Activated T-helper 1 cell treated with anti-CD3 and anti-CD28 coated beads, Interleukin-12 subunit alpha, Interleukin-12 subunit beta, Interleukin-2, Interleukin-4 antibody, amounts not matched to agents 30 ng/mL and 10 ng/mL and 1 ng/mL, durations not matched to agents 14 hours and 24 hours and 36 hours (primary cell): ENCODE measurements around the gene ZNF19. TPM values are rescaled to one million over a fixed set of nuclear protein-coding genes. Genes with fewer than 3 reads are reported as not detected.

Experiments
- DNase-seq: peaks from one replicate; pipeline ENCODE4 v3.0.0; 2021; ENCODE audit warnings: low spot score
- H3K27ac Mint-ChIP-seq: one replicate; pipeline ENCODE4 v1.8.0; 2021; ENCODE audit warnings: mild to moderate bottlenecking, mixed read lengths
- H3K27me3 Mint-ChIP-seq: one replicate; pipeline ENCODE4 v1.8.0; 2022; ENCODE audit warnings: mild to moderate bottlenecking, moderate library complexity, mixed read lengths; ENCODE audit not compliant: insufficient read depth
- H3K36me3 Mint-ChIP-seq: one replicate; pipeline ENCODE4 v1.8.0; 2021; ENCODE audit warnings: low read depth, mixed read lengths
- H3K4me1 Mint-ChIP-seq: one replicate; pipeline ENCODE4 v1.8.0; 2021; ENCODE audit warnings: low read depth, mixed read lengths
- H3K4me3 Mint-ChIP-seq: one replicate; pipeline ENCODE4 v1.8.0; 2021; ENCODE audit warnings: mild to moderate bottlenecking, moderate library complexity, mixed read lengths
- H3K9me3 Mint-ChIP-seq: one replicate; pipeline ENCODE4 v1.8.0; 2021; ENCODE audit warnings: mixed read lengths
- intact Hi-C: fragments of 100-400 bp; cut with micrococcal nuclease; formaldehyde crosslinking; loops from one replicate; pipeline ENCODE4 v1.15.1; 2024
- total RNA-seq: library from RNA; stranded (reverse); gene quantifications from 2 replicates; pipeline ENCODE4 v1.2.3, GENCODE V29; 2022

Gene ZNF19
- total RNA-seq, 1 donor from 2014 or later: 1.7 TPM

DNA sequence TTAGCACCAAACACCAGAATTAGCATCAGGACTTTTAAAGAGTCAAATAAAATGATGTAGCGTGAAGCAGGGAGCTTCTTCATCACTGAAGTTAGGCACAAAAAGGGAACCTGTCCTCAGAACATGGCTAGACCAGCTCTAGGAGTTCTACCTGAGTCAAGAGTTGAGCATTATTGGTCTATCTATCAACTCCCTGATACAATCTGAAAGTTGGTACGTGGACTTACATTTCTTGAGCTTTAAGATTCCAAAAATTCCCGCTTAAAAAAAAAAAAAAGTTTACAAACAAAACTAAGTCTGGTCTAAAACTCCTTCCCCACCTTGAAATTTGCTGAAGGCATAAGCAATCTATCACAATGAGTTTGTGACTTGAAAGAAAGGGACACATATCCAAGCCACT is 59.5 kb downstream of the ZNF19 start:
- intact Hi-C loops: no loop called here
- H3K9me3 Mint-ChIP-seq: no peaks in the 10 kb centered on the region
- H3K27ac Mint-ChIP-seq: no peak overlapping the region
- no peak for DNase-seq
- no peak overlapping the region for H3K4me3 Mint-ChIP-seq
- H3K4me1 Mint-ChIP-seq: no peaks in the 10 kb centered on the region
- peaks cover 21% of the 10 kb centered on the region for H3K27me3 Mint-ChIP-seq
- no peaks in the 10 kb centered on the region for H3K36me3 Mint-ChIP-seq

DNA sequence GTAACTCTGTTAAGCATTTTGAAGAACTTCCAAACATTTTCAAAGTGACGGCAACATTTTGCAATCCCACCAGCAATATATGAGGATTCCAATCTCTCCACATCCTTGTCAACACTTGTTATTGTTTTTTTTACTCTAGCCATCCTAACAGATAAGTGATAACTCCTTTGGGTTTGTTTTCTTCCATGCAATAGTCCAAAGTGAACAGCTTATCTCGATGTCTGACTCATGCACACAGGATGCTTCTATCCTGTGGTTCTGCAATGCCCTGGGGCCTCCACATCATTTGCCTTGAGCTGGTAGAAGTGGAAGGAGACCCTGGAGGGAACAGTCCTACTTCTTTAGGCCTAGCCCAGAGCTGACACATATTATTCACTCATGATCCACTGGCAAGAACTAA is 60.2 kb downstream of the ZNF19 start:
- intact Hi-C loops: no loop called here

DNA sequence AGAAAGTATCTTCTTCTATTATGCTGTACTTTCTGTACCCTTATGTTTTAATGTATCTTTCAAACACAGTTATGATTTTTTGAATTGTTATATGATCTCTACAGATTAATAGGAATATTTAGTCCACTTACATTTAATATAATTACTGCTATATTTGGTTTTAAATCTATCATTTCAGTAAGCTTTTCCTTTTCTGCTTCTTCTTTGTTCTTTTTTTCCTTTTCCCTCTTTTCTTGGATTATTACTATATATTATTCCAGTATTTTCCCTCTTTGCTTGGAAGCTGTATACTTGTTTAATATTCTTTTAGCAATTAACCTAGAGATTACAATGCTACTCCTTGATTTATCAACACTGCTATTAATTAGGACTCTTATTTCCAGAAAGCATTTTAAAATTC is 60.7 kb downstream of the ZNF19 start:
- DNase-seq: no peak
- no peaks in the 10 kb centered on the region for H3K9me3 Mint-ChIP-seq
- no peaks in the 10 kb centered on the region for H3K4me1 Mint-ChIP-seq
- intact Hi-C loops: no loop called here
- H3K27me3 Mint-ChIP-seq: peaks cover 26% of the 10 kb centered on the region
- no peaks in the 10 kb centered on the region for H3K36me3 Mint-ChIP-seq
- H3K27ac Mint-ChIP-seq: no peak overlapping the region
- no peak overlapping the region for H3K4me3 Mint-ChIP-seq

More for the DNA sequence above, 60.2 kb downstream of the ZNF19 start:
- Mint-ChIP-seq H3K27me3 (peaks cover 26% of the 10 kb centered on the region), H3K4me3 (no peak overlapping the region), H3K36me3 (no peaks in the 10 kb centered on the region), H3K9me3 (no peaks in the 10 kb centered on the region), H3K4me1 (no peaks in the 10 kb centered on the region), H3K27ac (no peak overlapping the region)
- DNase-seq: no peak

DNA sequence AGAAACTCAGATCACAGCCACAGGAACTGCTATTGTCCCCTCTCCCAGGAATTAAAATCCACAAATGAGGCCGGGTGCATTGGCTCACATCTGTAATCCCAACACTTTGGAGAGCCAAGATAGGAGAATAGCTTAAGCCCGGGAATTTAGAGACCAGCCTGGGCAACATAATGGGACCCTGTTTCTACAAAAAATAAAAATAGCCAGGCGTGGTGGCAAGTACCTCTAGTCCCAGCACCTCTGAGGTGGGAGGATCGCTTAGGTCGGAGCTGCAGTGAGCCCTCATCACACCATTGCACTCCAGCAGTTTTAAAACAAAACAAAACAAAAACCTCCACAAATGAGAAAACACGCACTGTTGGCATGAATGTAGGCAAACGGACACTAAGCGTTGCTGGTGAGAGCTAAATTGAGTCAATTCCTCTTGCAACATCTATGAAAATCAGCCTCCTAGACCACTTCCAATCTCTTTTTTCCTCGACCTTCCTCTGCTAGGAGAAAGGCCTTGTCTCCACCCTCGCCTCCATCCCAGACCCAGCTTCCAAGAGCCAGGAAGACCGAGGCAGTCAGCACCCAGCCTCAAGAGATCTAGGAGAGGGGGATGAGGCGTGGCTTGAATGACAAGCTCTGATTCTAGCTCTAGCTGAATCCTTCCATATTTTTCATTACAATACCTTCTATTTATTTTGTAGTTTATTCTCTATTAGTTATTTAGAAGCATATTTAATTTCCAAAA is 62.1 kb downstream of the ZNF19 start:
- no peak for DNase-seq
- H3K9me3 Mint-ChIP-seq: no peaks in the 10 kb centered on the region
- intact Hi-C loops: no loop called here
- H3K4me3 Mint-ChIP-seq: no peak overlapping the region
- no peak overlapping the region for H3K27ac Mint-ChIP-seq
- no peaks in the 10 kb centered on the region for H3K4me1 Mint-ChIP-seq
- H3K27me3 Mint-ChIP-seq: peaks cover 26% of the 10 kb centered on the region
- no peaks in the 10 kb centered on the region for H3K36me3 Mint-ChIP-seq

DNA sequence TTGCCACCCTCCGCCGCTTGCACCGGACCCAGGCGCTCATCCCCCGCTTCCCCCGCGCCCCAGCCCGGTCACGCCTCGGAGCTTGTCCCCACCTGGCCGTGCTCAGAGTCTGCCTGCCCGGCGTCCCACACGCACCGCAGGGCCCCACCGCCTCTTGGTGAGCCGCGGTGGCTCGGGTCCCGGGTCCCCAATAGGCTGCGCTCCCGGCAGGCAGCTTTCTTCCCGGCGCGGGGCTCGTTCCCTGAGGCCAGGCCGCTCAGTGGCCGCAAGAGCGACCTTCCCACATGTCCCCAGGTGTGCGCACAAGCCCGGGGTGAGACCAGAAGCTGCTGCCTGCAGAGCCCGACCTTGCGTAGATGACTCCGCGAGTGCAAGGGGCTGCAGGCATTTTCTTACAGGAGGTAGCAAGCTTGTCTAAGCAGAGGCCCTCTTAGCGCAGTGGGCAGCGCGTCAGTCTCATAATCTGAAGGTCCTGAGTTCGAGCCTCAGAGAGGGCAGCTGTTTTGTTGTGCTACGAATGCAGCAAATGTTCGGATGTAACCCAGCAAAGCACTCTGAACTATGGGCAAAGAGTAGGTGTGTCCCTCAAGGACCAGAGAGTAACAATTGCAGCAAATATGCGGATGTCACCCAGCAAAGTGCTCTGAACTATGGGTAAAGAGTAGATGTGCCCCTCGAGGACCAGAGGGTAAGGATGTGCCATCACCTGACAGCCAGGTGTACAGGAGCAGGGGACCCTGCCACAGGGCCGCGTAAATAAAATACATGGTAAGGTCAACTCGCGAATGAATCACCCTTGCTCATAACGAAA is 62.9 kb downstream of the ZNF19 start:
- intact Hi-C loops: no loop called here
- Mint-ChIP-seq H3K27ac (no peak overlapping the region), H3K9me3 (no peaks in the 10 kb centered on the region), H3K27me3 (peaks cover 29% of the 10 kb centered on the region), H3K4me1 (no peaks in the 10 kb centered on the region), H3K4me3 (no peak overlapping the region), H3K36me3 (no peaks in the 10 kb centered on the region)
- no peak for DNase-seq

DNA sequence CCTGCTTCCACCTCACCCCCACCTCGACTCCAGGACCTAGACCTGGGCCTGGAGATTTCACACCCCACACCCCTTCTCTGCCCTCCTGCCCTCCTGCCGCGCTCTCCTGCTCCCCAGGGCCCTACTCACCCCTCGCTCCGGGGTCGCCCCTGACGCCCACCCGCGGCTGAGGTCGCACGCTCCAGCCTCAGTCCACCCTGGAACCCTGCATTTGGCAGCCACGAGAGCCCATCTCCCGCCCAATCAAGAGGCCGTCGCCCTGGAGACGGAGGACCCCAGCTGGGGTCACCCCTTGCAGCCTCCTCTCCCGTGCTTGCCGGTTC is 63.4 kb downstream of the ZNF19 start:
- H3K4me1 Mint-ChIP-seq: no peaks in the 10 kb centered on the region

DNA sequence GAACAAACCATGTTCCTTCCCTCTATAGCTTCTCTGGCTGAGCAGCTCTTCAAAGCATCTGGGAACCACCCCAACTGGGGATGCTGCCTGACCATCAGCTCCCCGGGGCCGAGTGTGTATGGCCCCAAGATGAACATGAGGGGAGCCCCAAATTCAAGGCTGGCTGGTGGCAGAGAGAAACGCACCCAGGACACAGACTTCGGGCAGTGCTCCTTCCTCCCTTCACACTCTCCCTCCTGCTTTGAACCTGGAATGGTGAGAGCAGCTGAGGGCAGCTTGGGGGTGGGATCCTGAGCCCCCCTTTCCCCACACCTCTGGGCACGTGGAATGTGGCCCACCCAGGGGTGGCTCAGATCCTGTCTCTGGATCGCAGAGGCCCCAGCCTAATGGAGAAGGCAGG is 64.5 kb downstream of the ZNF19 start:
- Mint-ChIP-seq H3K36me3 (no peaks in the 10 kb centered on the region), H3K4me3 (no peak overlapping the region), H3K27ac (no peak overlapping the region), H3K27me3 (peaks cover 29% of the 10 kb centered on the region), H3K4me1 (no peaks in the 10 kb centered on the region), H3K9me3 (no peaks in the 10 kb centered on the region)
- intact Hi-C loops: no loop called here
- DNase-seq: no peak

More for the DNA sequence above, 63.4 kb downstream of the ZNF19 start:
- Mint-ChIP-seq H3K27ac (no peak overlapping the region), H3K36me3 (no peaks in the 10 kb centered on the region), H3K9me3 (no peaks in the 10 kb centered on the region), H3K4me3 (no peak overlapping the region), H3K27me3 (peaks cover 29% of the 10 kb centered on the region)
- DNase-seq: no peak
- intact Hi-C loops: no loop called here

DNA sequence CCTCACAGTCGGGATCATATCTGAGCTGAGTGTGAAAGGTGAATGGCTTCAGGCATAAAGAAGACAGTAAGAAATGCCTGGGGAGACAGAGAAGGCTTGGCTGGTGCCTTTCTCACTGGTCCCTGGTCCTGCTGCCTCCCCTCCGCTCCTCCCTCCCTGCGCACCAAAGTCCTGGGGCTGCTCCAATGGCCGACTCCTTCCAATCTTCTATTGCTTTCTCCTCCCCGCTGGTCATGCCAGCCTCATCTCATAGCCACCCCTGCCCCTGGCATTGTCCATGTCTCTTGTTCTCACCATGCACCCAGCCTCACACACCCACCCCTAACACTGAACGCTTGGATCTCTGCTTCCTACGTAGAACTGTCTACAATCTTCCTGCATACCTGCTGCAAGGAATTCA is 65.3 kb downstream of the ZNF19 start:
- Mint-ChIP-seq H3K36me3 (no peaks in the 10 kb centered on the region), H3K27me3 (peaks cover 29% of the 10 kb centered on the region), H3K27ac (no peak overlapping the region), H3K9me3 (no peaks in the 10 kb centered on the region), H3K4me3 (no peak overlapping the region), H3K4me1 (no peaks in the 10 kb centered on the region)
- intact Hi-C loops: no loop called here
- DNase-seq: no peak

Other genes with a start within 250 kb of the ZNF19 start
- gene CMTR2, start 199.9 kb downstream of the ZNF19 start, total RNA-seq: 18.2 and 20.7 TPM in 2 replicates
- gene CALB2, start 130.6 kb downstream of the ZNF19 start, total RNA-seq: not detected in 2 replicates
- gene TLE7, start 47.3 kb downstream of the ZNF19 start, total RNA-seq: not detected in 2 replicates
- 4.9 and 6.4 TPM in 2 replicates for gene ZNF23, start 27.1 kb downstream of the ZNF19 start, total RNA-seq
- not detected in 2 replicates for gene CHST4, start 37.1 kb upstream of the ZNF19 start, total RNA-seq
- gene TAT, start 87.8 kb upstream of the ZNF19 start, total RNA-seq: not detected in 2 replicates
- not detected in 2 replicates for gene MARVELD3, start 136.9 kb upstream of the ZNF19 start, total RNA-seq
- 16.5 and 19.0 TPM in 2 replicates for gene PHLPP2, start 235.4 kb upstream of the ZNF19 start, total RNA-seq